Activated CD4-positive, alpha-beta T cell treated with anti-CD3 and anti-CD28 coated beads, Interleukin-2, amount 50 U/mL, for 4 hours (primary cell): ENCODE data around the gene CD22.

Source experiments
- DNase-seq, 2 experiments: peaks; one replicate each; pipeline ENCODE4 v3.0.0-alpha.2; 2020

The CD22 gene

GRCh38 chr19:35315883-35316282, 13.1 kb upstream of the CD22 start:
- no peak for DNase-seq

DNA sequence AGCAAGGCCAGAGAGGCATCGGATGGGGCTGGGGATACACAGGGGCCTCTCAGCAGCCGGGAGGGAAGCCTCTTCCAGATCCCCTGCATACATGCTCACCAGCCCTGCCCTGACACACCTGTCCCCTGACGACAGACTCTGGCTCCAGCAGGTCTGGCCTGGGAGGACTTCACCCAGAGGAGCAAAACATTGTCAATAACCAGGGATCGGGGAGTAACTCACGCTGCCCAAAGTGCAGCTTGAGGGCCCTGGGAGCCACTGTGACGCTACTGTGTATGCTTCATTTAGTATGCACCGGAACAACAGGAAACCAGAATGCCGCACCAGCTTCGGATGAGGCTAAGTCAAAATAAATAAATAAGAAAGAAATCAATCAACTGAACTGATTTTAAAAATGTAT, 12.4 kb upstream of the CD22 start:
- no peak for DNase-seq

GRCh38 chr19:35317464-35318043, 11.4 kb upstream of the CD22 start:
- DNase-seq, result no peak

GRCh38 chr19:35318679-35319448, 10.1 kb upstream of the CD22 start:
- no peak for DNase-seq

- no peak for DNase-seq
Observed at GRCh38 chr19:35320065-35320713, 8.8 kb upstream of the CD22 start.

DNA sequence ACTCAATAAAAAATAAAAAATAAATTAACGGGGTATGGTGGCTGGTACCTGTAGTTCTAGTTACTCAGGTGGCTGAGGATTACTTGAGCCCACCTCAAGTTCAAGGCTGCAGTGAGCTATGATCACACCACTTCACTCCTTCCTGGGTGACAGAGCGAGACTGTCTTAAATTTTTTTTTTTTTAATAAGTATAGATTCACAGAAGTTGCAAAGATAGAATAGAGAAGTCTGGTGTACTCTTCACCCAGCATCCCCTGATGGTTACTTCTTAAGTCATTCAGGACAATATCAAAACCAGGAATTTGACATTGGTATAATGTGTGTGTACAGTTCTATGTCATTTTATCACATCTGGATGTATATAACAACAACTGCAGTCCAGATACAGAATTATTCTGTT, 7.7 kb upstream of the CD22 start:
- no peak for DNase-seq

DNA sequence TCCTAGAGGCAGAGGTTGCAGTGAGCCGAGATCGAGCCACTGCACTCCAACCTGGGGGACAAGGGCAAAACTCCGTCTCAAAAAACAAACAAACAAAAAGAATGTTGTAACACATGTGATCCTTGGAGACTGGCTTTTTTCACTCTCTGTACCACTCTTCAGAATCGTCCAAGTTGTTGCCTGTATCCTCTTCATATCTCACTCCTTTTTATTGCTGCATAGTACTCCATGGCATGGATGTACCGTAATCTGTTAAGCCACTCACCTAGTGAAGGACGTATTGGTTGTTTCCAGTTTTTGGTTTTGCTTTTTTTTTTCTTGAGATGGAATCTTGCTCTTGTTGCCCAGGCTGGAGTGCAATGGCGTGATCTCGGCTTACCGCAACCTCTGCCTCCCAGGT, 7.0 kb upstream of the CD22 start:
- DNase-seq, result no peak

DNA sequence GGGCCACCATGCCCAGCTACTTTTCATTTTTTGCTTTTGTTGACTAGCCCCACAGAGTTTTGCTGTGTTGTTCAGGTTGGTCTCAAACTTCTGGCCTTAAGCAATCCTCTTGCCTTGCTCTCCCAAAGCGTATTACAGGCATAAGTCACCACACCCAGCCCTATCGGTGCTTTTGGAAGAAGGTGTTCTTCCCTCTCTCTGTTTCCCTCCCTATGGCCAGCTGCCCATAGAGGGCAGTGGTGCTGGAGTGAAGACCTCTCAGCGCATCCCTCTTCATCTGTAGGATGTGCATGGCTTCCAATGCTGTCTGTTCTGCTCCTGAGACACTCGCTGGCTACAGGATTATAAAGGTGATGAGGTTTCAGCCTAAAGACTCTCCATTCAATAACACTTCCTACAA, 1.3 kb upstream of the CD22 start:
- DNase-seq, result no peak

DNA sequence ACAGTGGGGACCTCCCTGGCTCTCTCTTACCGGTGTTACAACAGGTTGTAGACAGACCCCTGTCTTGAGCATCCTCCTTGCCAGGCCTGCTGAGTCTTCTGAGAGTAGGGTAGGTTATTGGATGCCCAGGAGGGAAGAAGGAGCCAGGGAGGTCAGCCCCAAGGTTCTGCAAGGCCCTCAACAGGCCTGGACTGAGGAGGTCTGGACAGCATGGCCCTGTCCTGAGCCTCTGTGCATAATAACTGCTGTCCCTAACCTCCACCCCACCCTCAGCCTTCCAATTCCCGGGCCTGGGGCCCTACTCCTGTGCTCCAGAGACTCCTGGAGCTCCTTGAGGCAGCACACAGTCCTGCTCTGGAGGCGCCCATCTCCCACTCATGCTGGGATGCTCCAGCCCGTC, 336 bp downstream of the CD22 start:
- DNase-seq, result no peak

DNA sequence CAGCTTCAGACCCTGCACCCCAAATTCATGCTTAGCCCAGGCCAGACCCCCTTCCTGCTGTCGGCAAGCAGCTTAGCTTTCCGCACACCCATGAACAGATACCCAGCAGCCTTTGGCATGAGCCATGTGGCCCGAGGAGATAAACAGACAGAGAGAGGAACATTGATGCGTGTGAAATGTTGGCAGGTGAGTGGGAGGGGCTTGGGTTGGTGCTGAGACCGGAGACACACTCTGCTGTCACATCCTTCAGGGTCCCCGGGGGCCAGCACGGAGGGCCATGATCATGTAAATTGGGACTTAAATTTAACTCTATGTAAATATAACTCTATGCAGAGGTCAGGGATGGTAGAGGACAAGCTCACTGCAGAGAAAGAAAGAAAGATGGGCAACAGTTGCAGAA, 1.5 kb downstream of the CD22 start:
- no peak for DNase-seq

DNA sequence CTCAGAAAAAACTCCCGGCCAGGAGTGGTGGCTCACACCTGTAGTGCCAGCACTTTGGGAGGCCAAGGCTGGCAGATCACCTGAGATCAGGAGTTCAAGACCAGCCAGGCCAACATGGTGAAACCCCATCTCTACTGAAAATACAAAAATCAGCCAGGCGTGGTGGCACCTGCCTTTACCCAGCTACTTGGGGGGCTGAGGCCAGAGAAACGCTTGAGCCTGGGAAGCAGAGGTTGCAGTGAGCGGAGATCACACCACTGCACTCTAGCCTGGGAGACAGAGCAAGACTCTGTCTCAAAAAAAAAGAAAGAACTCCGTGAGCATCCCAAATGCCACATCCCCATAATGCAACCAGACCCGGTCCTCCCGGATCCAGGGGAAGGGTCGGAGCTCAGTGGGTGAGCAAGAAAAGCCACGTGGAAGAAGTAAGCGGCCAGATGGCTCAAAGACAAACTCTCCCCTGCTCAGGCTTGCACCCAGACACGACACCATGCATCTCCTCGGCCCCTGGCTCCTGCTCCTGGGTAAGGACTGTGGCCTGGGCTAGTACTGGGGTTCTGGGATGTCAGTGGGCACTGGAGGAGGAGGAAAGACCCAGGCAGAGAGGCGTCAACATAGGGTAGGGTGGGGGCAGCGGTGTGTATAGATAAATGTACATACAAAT, 2.7 kb downstream of the CD22 start:
- no peak for DNase-seq

DNA sequence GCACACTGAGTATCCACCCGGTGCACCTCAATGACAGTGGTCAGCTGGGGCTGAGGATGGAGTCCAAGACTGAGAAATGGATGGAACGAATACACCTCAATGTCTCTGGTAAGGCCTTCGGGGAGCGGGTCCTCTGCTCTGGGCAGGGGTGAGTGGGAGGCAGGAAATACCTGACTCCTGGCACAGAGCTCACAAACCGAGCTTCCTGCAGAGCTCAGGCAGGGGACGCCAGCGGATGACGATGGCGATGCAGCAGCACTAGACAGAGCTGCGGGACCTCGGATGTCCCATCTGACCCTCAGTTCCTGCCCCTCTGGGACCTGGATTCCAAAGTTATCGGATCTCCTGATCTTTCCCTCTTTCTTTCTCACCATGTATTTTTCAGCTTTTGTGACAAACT, 3.8 kb downstream of the CD22 start:
- no peak for DNase-seq

DNA sequence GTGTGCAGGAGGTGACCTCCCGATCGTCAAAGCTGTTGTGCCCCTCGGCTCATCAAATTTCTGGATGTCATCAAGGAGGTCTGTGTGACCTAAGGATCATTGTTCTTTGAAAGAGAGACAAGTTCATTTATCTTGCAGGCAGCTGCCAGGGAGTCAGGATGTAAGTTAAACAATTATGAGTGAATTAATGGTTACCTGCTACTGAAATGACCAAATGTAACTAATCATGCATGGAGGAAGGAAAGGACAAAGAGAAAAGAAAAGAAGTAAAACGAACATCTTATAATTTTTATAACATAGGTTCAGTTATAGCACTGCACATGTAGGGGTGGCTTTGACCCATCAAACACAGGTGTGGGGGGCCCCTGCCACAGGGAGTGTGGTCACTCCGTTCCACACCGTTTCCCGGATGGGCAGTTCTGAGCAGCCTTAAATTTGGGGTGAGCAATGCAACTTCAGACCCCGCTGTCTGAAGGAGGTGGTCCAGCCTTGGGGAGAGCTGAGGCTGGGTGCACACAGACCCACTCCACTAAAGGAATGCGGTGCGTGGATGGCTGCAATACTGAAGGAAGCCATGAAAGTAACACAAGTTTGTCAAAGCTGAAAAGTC, 5.3 kb downstream of the CD22 start:
- DNase-seq, result no peak

DNA sequence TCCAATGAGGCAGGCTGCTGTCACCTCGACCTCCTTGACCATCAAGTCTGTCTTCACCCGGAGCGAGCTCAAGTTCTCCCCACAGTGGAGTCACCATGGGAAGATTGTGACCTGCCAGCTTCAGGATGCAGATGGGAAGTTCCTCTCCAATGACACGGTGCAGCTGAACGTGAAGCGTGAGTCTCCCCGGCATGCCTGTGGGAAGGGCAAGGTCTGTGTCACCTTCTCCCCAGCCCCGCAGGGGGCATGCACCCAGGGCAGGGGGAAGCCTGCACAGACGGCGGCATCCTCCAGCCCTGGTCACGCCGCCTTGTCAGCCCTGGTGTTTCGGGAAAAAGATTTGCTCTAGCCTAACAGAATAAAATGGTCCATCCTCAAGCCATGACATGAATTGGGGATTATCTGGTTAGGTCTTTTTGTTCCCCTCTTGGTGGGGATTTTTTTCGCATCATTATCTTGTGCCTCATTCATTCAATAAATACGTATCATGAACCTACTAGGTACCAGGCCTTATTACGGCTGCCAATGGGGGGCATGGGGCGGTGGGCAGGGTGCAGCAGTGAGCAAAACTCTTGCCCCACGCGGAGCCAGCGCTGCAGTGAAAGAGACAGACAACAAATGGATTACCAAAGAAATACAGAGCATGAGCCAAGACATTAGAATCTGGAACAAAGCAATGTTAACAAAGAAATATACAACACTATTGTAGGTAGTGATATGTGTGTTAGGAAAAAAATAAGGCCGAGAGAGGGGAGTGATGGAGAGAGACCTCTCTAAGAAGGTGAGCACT, 7.4 kb downstream of the CD22 start:
- DNase-seq, result no peak

- no peak for DNase-seq
Observed at GRCh38 chr19:35337097-35337983, 8.4 kb downstream of the CD22 start.

- DNase-seq, result no peak
Observed at GRCh38 chr19:35337984-35338296, 9.0 kb downstream of the CD22 start.

DNA sequence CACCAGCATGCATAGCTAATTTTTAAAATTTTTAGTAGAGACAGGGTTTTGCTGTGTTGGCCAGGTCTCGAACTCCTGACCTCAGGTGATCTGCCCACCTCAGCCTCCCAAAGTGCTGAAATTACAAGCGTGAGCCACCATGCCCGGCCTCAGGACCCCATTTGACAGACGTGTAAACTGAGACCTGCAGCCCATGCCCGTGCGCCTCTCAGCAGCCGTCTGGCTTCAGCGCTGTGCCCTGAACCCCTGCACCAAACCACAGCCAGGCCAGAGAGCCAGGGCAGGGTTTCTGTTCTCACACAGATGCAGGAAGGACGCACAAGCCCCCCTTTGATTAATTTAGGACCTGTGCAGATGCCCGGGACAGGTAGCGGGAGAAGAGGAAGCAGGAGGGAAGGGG, 11.4 kb downstream of the CD22 start:
- DNase-seq, result no peak

GRCh38 chr19:35341006-35341405, 12.0 kb downstream of the CD22 start:
- DNase-seq, result no peak

GRCh38 chr19:35341565-35342225, 12.7 kb downstream of the CD22 start:
- no peak for DNase-seq

DNA sequence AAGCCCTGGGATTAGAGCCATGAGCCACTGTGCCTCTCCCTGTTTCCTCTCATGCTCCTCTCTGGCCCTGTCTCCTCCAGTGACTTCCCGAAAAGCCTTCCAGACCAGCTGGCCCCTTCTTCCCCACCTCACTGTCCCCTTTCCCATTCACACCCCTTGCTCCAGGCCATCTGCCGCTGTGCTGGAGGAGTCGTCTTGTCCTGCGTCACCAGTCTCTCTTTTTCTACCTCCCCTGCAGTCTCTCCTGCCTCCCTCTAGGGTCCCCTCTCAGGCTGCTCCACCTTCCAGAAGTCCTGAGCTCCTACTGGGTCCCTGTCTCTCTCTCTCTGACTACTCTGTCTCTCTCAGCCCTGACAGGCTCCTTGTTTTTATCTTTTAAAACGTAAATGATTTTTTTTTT, 13.4 kb downstream of the CD22 start:
- no peak for DNase-seq

DNA sequence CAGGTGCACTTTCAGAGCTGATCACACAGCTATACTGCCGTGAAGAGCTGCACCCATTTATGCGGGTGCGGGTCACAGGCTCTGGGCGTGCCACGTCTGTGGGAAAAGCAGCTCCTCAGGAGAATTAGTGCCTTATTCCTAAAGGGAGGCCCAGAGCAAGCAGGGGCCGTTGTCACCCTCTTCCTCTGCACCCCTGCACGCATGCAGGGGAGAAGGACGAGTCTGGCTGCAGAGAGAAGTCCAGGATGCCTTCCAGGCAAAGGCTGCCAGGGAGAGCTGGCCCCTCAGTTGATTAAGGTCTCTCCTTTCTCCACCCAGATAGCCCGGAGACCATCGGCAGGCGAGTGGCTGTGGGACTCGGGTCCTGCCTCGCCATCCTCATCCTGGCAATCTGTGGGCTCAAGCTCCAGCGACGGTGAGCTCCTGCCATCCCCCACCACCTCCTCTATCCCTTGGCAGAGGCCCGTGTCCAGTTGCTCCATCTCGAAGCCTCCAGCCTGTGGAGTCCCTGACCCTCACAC, 15.6 kb downstream of the CD22 start:
- DNase-seq, result no peak
